H1 (cell line): ENCODE results near the gene VAT1L. TPM values are rescaled to one million over a fixed set of nuclear protein-coding genes. Genes with fewer than 3 reads are reported as not detected.

Experiments
- CHD2 ChIP-seq: IDR thresholded peaks from 2 replicates; pipeline ENCODE4 v1.6.1; 2012; ENCODE audit warnings: low read length, improper control_type of control experiment
- SP1 ChIP-seq: IDR thresholded peaks from 2 replicates; pipeline ENCODE4 v1.6.1; 2011; ENCODE audit warnings: low read depth, low read length
- polyA plus RNA-seq, 7 experiments: library from polyadenylated mRNA; depleted of rRNA in 3 of 7; stranded (reverse) in 5 of 7; unstranded in 2 of 7; fragments of >200 nt in 5 of 7; fragments of 200-250 nt in 2 of 7; gene quantifications; 1 replicate in 5 of 7; 2 replicates in 1 of 7; 4 replicates in 1 of 7; pipeline versions ENCODE4 v1.2.1 to v1.2.3, GENCODE V29; 2011 to 2013; ENCODE audit warnings: missing spikeins in 2 of 7, mixed read lengths in 2 of 7
- total RNA-seq: library from RNA; stranded (reverse); fragmentation: NEBNext Ultra II Directional; extraction: Animal tissue kit (Norgen Biotek cat#: 25700); gene quantifications from 2 replicates; pipeline ENCODE4 v1.2.1, GENCODE V29; 2021

Gene VAT1L
- total and polyA plus RNA-seq, 2 of the 8 experiments (the other 6 are each of a cell fraction or from before 2014, with no cell fraction given) = 46.3 to 48.2 TPM

GRCh38 chr16:77895962-77896361 lies 107.6 kb downstream of the VAT1L start (continued):
- no peak for TF ChIP-seq CHD2
- no peak for TF ChIP-seq SP1
- TF ChIP-seq, all 59 proteins: peak for 0
